HEK293 (cell line): ENCODE data around the gene SRF.

Experiments used
- MEIS1 ChIP-seq: sonication (generic); formaldehyde crosslinking; IDR thresholded peaks from 2 replicates; pipeline ENCODE4 v1.8.1; 2022; ENCODE audit warnings: missing genetic modification reagents, mild to moderate bottlenecking, borderline replicate concordance
- SALL2 ChIP-seq: fragments of 450-650 bp; formaldehyde crosslinking; IDR thresholded peaks from 2 replicates; pipeline ENCODE4 v1.5.0; 2017; ENCODE audit warnings: missing biosample characterization, mild to moderate bottlenecking, missing genetic modification characterization, borderline replicate concordance
- TCF7L2 ChIP-seq: IDR thresholded peaks from 2 replicates; pipeline ENCODE4 v1.6.1; 2011; ENCODE audit warnings: low read depth, mild to moderate bottlenecking, inconsistent platforms, low read length, moderate library complexity, borderline replicate concordance
- ZNF610 ChIP-seq: fragments of 450-650 bp; formaldehyde crosslinking; IDR thresholded peaks from 2 replicates; pipeline ENCODE4 v1.5.1; 2016; ENCODE audit warnings: missing biosample characterization, missing genetic modification characterization, borderline replicate concordance
- TF ChIP-seq, protein P1 (sequence below): fragments of 450-650 bp; formaldehyde crosslinking; IDR thresholded peaks from 2 replicates; pipeline ENCODE4 v1.5.1; 2016; ENCODE audit warnings: missing biosample characterization, missing genetic modification characterization
- TF ChIP-seq, protein P2 (sequence below): fragments of 450-650 bp; formaldehyde crosslinking; IDR thresholded peaks from 2 replicates; pipeline ENCODE4 v1.5.1; 2016; ENCODE audit warnings: missing biosample characterization, missing genetic modification characterization
- TF ChIP-seq, protein P3 (sequence below): fragments of 450-650 bp; formaldehyde crosslinking; IDR thresholded peaks from 2 replicates; pipeline ENCODE4 v1.5.1; 2016; ENCODE audit warnings: missing biosample characterization, missing genetic modification characterization
- TF ChIP-seq, protein P4 (sequence below): fragments of 450-650 bp; formaldehyde crosslinking; IDR thresholded peaks from 2 replicates; pipeline ENCODE4 v1.5.1; 2016; ENCODE audit warnings: missing biosample characterization, missing genetic modification characterization, low read depth

DNA sequence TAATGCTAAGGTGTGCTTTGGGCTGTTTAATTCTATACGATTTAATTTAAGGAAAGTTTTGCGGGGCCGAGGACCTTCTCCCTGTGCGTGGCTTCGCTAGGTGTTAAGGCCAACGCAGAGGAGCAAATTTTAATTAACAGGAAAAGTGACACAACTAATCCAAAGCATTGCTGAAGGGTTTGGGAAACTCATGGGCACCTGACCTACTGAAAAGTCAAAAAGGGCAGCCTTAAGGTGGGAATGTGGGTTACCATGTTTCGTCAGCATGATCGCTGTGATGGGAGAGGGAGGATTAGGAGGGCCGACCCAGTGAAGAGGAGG lies 10.5 kb downstream of the SRF start:
- TF ChIP-seq, protein P1, sequence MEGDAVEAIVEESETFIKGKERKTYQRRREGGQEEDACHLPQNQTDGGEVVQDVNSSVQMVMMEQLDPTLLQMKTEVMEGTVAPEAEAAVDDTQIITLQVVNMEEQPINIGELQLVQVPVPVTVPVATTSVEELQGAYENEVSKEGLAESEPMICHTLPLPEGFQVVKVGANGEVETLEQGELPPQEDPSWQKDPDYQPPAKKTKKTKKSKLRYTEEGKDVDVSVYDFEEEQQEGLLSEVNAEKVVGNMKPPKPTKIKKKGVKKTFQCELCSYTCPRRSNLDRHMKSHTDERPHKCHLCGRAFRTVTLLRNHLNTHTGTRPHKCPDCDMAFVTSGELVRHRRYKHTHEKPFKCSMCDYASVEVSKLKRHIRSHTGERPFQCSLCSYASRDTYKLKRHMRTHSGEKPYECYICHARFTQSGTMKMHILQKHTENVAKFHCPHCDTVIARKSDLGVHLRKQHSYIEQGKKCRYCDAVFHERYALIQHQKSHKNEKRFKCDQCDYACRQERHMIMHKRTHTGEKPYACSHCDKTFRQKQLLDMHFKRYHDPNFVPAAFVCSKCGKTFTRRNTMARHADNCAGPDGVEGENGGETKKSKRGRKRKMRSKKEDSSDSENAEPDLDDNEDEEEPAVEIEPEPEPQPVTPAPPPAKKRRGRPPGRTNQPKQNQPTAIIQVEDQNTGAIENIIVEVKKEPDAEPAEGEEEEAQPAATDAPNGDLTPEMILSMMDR (tag by site-specific recombination), result no peak
- TF ChIP-seq, protein P2, sequence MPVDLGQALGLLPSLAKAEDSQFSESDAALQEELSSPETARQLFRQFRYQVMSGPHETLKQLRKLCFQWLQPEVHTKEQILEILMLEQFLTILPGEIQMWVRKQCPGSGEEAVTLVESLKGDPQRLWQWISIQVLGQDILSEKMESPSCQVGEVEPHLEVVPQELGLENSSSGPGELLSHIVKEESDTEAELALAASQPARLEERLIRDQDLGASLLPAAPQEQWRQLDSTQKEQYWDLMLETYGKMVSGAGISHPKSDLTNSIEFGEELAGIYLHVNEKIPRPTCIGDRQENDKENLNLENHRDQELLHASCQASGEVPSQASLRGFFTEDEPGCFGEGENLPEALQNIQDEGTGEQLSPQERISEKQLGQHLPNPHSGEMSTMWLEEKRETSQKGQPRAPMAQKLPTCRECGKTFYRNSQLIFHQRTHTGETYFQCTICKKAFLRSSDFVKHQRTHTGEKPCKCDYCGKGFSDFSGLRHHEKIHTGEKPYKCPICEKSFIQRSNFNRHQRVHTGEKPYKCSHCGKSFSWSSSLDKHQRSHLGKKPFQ (tag by site-specific recombination), result no peak
- TF ChIP-seq TCF7L2, result no peak
- no peak for TF ChIP-seq ZNF610 (tag by site-specific recombination)
- no peak for TF ChIP-seq SALL2
- TF ChIP-seq, protein P3, sequence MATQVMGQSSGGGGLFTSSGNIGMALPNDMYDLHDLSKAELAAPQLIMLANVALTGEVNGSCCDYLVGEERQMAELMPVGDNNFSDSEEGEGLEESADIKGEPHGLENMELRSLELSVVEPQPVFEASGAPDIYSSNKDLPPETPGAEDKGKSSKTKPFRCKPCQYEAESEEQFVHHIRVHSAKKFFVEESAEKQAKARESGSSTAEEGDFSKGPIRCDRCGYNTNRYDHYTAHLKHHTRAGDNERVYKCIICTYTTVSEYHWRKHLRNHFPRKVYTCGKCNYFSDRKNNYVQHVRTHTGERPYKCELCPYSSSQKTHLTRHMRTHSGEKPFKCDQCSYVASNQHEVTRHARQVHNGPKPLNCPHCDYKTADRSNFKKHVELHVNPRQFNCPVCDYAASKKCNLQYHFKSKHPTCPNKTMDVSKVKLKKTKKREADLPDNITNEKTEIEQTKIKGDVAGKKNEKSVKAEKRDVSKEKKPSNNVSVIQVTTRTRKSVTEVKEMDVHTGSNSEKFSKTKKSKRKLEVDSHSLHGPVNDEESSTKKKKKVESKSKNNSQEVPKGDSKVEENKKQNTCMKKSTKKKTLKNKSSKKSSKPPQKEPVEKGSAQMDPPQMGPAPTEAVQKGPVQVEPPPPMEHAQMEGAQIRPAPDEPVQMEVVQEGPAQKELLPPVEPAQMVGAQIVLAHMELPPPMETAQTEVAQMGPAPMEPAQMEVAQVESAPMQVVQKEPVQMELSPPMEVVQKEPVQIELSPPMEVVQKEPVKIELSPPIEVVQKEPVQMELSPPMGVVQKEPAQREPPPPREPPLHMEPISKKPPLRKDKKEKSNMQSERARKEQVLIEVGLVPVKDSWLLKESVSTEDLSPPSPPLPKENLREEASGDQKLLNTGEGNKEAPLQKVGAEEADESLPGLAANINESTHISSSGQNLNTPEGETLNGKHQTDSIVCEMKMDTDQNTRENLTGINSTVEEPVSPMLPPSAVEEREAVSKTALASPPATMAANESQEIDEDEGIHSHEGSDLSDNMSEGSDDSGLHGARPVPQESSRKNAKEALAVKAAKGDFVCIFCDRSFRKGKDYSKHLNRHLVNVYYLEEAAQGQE, result no peak
- no peak for TF ChIP-seq MEIS1
- TF ChIP-seq, protein P4, sequence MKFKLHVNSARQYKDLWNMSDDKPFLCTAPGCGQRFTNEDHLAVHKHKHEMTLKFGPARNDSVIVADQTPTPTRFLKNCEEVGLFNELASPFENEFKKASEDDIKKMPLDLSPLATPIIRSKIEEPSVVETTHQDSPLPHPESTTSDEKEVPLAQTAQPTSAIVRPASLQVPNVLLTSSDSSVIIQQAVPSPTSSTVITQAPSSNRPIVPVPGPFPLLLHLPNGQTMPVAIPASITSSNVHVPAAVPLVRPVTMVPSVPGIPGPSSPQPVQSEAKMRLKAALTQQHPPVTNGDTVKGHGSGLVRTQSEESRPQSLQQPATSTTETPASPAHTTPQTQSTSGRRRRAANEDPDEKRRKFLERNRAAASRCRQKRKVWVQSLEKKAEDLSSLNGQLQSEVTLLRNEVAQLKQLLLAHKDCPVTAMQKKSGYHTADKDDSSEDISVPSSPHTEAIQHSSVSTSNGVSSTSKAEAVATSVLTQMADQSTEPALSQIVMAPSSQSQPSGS (tag by site-specific recombination), result no peak
